NCI-H748 (cell line): ENCODE results near the gene CACNA2D4.

Experiments
- DNase-seq: peaks from one replicate; lab custom pipeline; 2025; ENCODE audit not compliant: unreplicated experiment; lab: John Stamatoyannopoulos, UW

Gene CACNA2D4

GRCh38 chr12:1845886-1846285 lies 72.6 kb downstream of the CACNA2D4 start:
- DNase-seq = no peak

DNA sequence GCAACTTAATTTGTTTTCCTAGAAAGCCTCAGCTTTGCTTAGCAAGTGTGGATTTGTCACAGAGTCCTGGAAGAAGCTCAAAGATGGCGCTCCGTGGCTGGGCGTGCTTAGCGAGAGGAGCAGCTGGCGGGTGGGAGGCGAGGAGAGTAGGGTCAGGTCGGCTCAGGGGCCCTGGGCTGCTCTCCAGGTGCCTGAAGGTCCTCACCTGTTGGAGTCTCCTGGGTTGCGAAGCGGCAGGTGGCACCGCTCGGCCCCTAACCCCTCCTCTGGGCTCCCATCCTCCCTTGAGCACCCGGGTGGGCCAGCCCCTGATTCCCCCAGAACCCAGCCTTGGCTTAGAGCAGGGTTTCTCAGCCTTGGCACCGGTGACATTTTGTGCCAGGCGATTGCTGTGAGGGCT lies 73.0 kb downstream of the CACNA2D4 start:
- DNase-seq = no peak

GRCh38 chr12:1844661-1845409 lies 73.6 kb downstream of the CACNA2D4 start:
- no peak for DNase-seq

DNA sequence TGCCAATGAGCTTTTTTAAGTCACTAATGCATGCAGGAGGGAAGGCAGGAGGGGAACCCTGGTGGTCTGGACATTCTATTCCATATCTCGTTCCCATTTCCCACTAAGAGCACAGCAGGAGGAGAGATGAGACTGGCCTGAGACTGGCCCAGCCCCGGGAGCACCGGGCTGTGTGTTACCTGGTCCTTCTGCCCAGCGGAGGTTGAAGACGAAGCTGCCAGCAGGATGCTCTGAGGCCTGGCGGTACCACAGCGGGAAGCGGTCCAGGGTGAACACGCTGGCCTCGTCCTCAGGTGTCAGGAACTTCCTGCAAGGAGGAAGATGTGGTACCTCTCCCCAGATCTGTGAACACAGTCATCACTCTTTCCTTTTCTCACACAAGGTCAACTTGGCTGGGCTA lies 74.2 kb downstream of the CACNA2D4 start:
- no peak for DNase-seq

GRCh38 chr12:1843641-1844005 lies 74.8 kb downstream of the CACNA2D4 start:
- DNase-seq = no peak

DNA sequence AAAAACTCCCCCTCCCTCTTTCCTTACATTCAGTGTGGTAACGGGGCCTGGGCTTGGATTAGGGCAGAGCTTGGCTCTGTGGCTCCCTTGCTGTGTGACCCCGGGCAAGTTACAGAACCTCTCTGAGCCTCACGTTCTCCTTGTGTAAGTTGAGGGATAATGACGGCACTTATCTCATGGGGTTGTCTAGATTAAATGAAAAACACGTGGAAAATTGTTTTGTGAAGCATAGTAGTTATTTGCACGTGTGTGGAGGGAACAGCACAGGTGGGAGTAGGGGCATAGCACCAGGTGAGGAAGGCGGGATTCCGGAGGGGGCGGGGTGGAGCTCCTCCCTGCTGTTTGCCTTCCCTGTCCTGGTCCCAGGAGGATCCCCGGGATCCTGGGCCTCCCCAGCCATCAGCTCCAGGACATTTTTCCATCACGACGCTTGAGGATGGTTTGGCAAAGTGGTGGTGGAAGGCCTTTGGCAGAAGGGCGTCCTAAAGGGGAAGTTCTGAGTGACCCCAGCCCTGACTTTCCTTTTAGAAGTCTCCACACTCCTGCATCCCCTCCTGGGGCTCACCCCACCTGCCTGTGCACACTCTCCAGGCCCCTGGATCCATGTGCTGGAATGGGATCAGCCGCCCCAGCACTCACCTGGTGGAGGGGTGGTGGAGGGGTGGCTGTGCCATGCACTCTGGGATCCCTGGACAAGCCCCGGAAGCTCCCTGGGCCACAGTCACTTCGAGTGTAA lies 75.4 kb downstream of the CACNA2D4 start:
- no peak for DNase-seq

DNA sequence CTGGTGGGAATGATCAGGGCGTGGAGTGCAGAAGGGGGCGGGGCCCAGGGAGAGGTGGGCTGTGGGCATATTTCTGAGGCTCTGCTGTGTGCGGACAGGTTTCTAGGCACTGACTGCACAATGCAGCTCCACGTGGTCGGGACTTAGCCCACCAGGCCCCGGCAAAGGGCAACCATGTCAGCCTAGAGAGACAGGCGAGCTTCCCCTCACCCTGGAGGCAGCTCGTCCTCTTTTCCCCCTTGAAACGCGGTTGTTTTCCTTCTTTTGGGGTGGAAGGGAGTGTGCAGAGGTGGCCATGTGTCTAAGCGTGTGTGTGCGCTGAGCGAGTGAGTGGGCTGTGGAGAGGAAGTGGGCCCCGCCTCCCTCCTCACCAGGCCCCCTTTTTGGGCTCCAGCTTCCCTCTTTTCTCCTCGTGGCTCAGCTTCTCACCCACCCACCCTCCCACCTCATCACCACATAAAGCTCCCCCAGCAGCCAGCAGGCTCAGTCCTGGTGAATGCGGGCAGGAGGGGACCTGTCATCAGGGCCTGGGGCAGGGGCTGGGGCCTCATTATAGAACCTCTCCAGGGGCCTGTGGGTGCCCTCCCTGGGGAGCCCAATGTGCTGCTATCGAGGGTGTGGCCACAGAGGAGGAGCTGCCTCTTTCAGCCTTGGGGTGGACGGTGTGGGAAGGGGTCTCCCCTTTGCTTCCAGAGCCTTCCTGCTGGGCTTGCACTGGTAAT lies 76.1 kb downstream of the CACNA2D4 start:
- DNase-seq = no peak

GRCh38 chr12:1841586-1842182 lies 76.8 kb downstream of the CACNA2D4 start:
- DNase-seq = no peak

GRCh38 chr12:1840981-1841425 lies 77.4 kb downstream of the CACNA2D4 start:
- DNase-seq = no peak

- peak; percentile 26 for DNase-seq
Observed at GRCh38 chr12:1839956-1840951, 78.2 kb downstream of the CACNA2D4 start.

DNA sequence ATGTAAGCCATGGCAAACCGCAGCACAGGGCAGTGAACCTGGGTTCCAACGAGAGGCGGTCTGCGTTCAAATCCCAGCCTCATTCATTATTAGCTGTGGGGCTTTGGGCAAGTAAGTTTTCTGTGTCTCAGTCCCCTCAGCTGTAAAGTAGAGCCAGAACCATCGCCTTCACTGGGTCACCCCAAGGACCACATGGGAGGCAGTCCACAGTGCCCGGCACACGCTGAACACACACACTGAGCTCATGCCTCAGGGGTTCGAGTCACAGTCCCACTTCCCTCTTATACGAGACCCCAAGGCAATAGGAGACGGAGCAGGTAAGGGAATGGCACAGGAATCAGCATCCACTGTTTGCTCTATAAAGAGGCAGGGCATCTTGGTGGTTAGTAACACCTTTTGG lies 79.0 kb downstream of the CACNA2D4 start:
- DNase-seq = no peak

- DNase-seq = no peak
Observed at GRCh38 chr12:1838994-1839365, 79.5 kb downstream of the CACNA2D4 start.

GRCh38 chr12:1838205-1838993 lies 80.1 kb downstream of the CACNA2D4 start:
- DNase-seq = no peak

DNA sequence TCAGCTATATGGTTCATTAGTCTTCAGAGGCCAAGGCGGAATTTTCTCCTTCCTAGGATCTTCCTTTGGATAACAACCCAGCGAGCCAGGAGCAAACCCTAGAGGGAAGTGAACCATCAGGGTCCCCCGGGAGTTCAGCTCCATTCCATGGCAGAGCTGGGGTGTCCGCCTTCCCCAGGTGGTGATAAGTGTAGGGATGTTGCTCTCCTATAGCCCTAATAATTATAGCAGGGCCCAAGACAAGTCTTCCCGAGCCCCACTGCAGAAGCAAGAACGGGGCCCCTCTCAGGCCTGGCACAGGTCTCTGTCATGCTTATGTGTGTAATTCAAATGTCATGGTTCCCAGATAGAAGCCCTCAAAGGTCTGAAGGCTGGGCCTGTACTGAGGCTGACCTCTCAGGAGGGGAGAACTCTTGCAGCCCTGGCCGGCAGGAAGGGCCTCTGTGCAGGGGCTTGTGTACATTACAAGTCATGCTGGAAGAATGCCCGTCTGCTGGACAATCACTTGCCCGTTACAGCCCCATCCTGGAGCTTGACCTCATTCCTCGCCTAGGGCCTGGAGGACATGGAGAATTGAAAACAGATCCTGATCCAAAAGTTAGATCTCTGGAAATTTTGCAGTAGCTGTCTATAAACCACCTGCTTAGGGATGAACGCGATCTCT lies 80.8 kb downstream of the CACNA2D4 start:
- no peak for DNase-seq

DNA sequence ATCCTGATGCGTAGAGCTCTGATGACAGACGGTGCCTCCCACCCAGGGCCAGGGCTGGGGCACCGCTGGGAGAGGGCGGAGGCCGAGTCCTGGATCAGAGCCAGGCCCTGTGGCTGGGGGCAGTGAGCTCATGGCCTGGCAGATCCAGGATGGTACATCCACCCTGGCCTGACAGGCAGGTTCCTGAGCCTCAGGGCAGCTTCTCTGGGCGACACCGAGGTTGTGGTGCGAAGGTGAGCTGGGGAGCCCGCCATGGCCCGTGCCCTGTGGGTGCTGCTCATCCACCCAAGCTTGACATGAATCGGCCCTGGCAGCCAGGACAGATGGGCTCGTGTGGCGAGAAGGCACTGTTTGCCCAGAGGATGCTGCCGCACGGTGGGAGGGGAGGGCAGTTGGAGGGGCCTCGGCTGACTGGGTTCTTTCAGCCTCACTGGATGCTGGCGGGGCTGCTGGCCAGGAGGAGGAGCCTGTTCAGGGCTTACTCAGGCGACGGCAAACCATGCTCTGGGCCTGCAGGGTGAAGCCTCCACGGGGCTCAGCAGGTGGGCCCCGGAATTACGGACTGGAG lies 81.5 kb downstream of the CACNA2D4 start:
- DNase-seq = no peak

- no peak for DNase-seq
Observed at GRCh38 chr12:1836241-1836803, 82.1 kb downstream of the CACNA2D4 start.

- no peak for DNase-seq
Observed at GRCh38 chr12:1835211-1836131, 83.0 kb downstream of the CACNA2D4 start.
